GM18867 (cell line): ENCODE measurements around the gene ABCA8.
"Not testable (repeated sequence)": the region's sequence is repeated elsewhere in the genome, so short reads cannot be mapped to it uniquely, and the experiment has no call there.

Experiments
- ATAC-seq: cut with Tn5 transposase; IDR thresholded peaks from one replicate; pipeline ENCODE4 v1.9.1; 2021; ENCODE audit warnings: mild to moderate bottlenecking, moderate library complexity; ENCODE audit not compliant: unreplicated experiment

The ABCA8 gene

DNA sequence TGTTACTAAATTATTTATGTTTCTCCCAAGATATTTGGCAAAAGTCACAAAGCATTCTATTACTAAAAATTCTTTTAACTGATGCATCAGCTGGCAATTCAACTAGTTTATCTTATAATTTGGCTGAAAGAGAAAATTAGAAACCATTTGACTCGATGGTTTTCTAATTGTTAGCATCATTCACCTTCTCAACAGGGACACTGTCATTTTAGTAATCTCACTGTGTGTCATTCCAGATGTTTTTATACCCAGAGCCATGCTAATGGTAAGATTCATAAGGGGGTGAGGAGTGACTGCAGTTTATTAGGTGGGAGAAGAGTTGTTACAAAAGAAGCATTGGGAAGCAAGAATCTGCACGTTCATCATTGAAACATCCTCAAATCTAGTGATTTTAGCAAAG is 124.9 kb downstream of the ABCA8 start:
- ATAC-seq: no peak

DNA sequence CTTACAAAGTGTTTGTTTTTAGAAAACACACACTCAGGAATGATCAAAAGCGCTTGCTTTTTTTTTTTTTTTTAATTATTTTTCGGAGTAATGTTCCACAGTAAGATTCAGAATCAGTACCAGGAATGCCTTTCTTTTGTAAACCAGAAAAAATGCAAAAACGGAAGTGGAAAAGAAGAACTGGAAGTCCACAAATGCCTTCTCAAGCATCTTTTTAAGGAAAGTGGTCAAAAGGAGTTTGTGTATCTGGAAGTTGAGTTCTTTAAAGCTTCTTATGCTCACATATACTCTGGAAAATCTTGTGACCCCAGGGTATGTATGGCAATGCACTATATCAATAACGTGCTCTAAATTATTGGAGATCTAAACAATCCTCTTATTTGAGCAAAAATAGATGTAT is 126.0 kb downstream of the ABCA8 start:
- ATAC-seq: no peak

DNA sequence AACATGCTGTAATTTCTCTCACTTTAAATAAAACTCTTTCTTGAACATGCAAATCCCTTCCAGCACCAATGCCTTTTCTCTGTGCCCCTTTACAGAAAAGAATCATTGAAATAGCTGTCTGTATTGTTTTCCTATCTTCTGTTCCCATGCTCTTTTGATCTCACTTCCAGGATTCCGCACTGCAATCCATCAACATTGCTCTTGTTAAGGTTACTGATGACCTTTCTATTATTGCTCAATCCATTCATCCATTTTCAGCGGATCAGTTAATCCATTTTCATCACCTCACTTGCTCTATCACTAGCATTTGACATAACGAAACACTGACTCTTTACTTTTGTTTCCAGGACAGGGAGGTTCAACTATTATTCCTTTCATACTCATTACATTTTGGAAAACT is 130.5 kb downstream of the ABCA8 start:
- no peak for ATAC-seq

DNA sequence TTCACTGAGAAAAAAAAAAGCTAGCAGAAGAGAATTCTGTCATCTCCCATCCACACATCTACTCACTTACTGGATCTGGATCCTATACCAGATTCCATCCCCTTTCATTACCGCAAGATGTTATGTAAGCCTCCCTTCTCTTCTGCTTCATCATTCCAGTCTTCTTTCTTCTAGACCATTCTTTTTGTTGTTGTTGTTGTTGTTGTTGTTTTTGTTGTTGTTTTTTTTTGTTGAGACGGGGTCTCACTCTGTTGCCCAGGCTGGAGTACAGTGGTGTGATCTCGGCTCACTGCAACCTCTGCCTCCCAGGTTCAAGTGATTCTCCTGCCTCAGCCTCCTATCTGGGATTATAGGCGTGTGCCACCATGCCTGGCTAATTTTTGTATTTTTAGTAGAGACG is 131.0 kb downstream of the ABCA8 start:
- ATAC-seq: not testable (repeated sequence)

DNA sequence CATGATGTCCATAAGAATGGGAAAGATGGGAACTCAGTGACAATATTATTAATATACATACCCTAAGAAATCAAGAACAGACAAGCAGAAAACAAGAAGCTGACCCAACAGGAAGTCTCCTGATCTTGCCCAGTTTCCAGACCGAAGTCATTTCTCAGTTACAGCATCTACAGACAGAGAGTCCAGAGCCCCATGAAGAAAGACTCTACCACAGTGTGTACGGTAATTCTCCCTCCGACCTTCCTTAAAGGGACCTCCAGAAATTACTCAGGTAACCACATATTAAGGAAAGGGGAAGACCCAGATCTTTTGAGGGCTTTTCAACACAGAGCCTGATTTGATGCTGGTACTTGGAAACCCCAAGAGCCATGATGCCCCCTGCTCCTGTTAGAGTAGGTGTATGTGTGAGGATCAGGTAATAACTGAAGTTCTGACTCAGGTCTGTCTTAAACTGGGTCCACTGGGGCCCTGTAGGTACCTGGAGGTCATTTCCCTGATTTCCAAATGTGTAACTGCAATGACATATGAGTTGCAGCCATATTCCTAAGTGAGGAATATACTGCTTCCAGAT is 132.4 kb downstream of the ABCA8 start:
- ATAC-seq: no peak

DNA sequence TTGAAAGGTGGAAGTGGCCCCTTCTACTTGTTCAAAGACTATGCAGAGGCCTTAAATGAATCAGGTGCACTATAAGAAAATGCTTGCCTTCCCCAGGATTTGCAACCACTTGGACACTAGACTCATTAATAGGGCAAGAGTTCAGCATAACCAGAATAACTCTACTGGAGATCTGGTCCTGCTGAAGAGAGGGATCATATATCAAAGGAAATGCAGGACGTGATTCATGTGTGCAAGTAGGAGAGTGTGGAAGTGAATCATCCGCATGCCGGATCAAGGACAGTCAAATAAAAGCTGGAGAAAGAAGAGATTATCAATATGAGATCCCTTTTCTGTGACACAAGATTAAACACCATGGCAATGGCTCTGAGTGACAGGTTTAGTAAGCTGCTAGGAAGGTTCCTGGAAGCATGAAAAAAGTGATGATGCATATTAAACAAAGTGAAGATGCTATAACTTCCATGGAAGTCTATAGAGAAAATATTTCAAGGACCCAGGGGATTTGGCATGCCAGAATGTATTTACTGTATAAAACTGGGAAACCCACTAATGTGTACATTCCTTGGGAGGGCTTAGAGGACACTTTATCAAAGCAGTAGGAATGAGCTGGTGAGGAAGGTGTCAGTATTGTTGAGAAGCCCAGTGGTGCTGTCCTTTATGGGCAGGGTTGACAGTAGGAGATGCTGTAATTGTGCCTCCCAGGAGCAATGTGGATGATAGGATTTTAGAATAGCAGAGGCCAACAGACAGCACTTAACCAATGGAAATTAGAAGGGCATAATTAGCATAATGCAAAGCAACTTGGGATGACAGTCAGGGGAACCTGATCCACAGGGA is 133.1 kb downstream of the ABCA8 start:
- ATAC-seq: no peak

DNA sequence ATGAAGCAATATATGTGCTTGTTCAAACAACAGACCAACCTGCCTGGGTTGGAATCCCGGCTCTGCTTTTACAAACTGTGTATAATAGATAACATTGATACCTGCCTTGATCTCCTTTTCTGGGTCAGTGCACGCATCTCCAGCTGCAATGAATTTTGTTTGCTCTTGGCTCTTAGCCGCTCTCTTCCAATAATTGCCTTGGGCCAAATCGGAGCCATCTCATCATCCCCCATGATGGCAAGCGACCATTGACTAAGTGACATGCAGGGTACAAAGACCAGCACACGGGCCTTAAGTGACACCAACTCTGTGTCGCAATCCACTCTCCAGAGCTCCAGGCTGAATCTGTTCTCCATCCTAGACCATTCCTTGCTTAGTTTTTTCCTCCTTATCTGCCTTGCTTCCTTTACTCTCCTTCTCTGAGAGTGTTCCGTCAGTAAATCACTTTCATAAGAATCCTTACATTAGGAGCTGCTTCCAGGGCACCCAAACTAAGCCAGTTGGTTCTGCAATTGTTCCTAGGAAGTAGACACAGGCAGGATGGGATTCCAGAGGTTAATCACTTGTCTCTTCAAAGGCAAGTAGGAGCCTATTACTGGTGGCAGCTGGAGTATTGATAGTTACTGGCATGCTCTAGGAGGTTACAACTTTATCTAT is 134.2 kb downstream of the ABCA8 start:
- no peak for ATAC-seq

DNA sequence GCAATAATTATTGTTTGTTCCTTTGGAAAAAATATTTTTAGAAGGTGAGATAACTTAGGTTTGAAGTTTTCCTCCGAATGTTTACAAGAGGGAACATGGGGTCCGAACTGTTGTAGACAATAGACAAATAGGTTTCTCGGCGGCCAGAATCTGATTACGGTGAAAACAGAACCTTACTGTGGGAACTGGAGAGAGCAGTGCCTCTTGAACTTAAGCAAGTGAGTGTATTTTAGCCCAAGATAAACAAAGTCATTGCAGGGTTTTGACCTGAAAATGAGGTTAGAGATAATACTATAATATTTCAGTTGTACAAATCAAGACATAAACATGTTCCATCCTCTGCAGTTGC is 134.7 kb downstream of the ABCA8 start:
- no peak for ATAC-seq

DNA sequence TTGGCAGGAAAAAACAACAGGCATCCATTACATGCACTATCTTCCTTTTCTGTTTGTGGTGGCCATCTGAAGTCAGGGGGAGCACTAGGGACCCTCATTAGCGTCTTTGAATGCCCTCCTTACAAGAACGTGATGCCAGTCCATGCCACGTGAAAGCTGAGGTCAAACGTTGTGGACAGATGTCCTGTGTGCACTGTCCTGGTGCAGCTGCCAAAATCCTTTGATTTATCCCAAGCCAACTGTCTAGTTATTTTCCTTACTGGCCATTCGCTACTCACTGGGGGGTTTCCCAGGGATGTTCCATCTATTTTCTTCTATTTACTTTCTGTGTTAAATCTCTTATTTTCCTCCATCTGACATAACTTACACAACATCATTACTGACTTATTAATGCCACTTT is 135.7 kb downstream of the ABCA8 start:
- no peak for ATAC-seq
